GM12878 (cell line): Measurements from ENCODE around the gene PPP6R1.

Experiments used
- CEBPB ChIP-seq, 2 experiments: fragments of 150-350 bp in 1 of 2; IDR thresholded peaks; 2 replicates each; pipeline ENCODE4 v1.6.1; 2012 to 2014; ENCODE audit warnings: low read depth in 2 of 2, low read length in 2 of 2, borderline replicate concordance in 1 of 2, inconsistent platforms in 1 of 2
- CTCF ChIP-seq, 3 experiments: IDR thresholded peaks in 2 of 3; conservative IDR thresholded peaks in 1 of 3; 2 replicates each; pipeline ENCODE4 v1.5.1; 2011; ENCODE audit warnings: low read depth in 3 of 3, low read length in 3 of 3, mild to moderate bottlenecking in 3 of 3, control low read depth in 2 of 3, moderate library complexity in 2 of 3, inconsistent platforms in 1 of 3, mixed read lengths in 1 of 3; ENCODE audit not compliant: control insufficient read depth in 2 of 3, insufficient read depth in 1 of 3; ENCODE audit errors: extremely low read depth in 1 of 3
- CUX1 ChIP-seq: IDR thresholded peaks from 2 replicates; pipeline ENCODE4 v1.6.1; 2012; ENCODE audit warnings: improper control_type of control experiment, low read depth, low read length; ENCODE audit not compliant: insufficient replicate concordance
- DPF2 ChIP-seq: fragments of 450-650 bp; IDR thresholded peaks from 2 replicates; pipeline ENCODE4 v1.6.1; 2017; ENCODE audit warnings: mild to moderate bottlenecking
- HDAC6 ChIP-seq: fragments of 200-600 bp; sonication (generic); IDR thresholded peaks from one replicate; pipeline ENCODE4 v1.8.0; 2017; ENCODE audit warnings: antibody characterized with exemption; ENCODE audit not compliant: unreplicated experiment
- POLR2AphosphoS2 ChIP-seq: IDR thresholded peaks from 2 replicates; pipeline ENCODE4 v1.6.1; 2011; ENCODE audit warnings: low read depth, mild to moderate bottlenecking, low read length, improper control_type of control experiment, moderate library complexity
- TAF1 ChIP-seq: IDR thresholded peaks from 2 replicates; pipeline ENCODE4 v1.6.1; 2011; ENCODE audit warnings: mild to moderate bottlenecking, low read depth, low read length, borderline replicate concordance

GRCh38 chr19:55283548-55284377 lies 24.9 kb upstream of the PPP6R1 start, which contains the start of gene BRSK1:
- TF ChIP-seq CTCF (IDR thresholded peaks at IDR 0.05 in 2 of 3, conservative IDR thresholded peaks at IDR 0.05 in 1 of 3; ENCODE audit: control insufficient read depth in 2 of 3, extremely low read depth in 1 of 3, insufficient read depth in 1 of 3, low read depth in 3 of 3, low read length in 3 of 3): no peak
- no peak for TF ChIP-seq CUX1
- no peak for TF ChIP-seq TAF1
- TF ChIP-seq DPF2: no peak
- TF ChIP-seq CEBPB (IDR thresholded peaks at IDR 0.05; ENCODE audit: borderline replicate concordance in 1 of 2, low read depth in 2 of 2, low read length in 2 of 2): no peak
- TF ChIP-seq POLR2AphosphoS2: no peak
- no peak for TF ChIP-seq HDAC6
